DMS153 (cell line): ENCODE measurements around the gene CDA.

Source experiments
- DNase-seq: peaks from one replicate; lab custom pipeline; 2025; lab: John Stamatoyannopoulos, UW

The CDA gene

DNA sequence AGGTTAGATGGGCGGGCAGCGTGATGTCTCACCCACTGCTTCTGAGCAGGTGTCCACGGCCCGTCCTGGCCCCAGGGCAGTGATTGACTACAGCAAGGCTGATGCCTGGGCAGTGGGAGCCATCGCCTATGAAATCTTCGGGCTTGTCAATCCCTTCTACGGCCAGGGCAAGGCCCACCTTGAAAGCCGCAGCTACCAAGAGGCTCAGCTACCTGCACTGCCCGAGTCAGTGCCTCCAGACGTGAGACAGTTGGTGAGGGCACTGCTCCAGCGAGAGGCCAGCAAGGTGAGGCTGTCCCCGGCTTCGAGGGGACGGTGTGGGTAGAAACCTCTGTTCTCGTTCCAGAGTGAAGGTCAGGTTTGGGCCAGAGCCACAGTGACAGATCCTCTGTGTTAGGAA lies 60.0 kb downstream of the CDA start:
- no peak for DNase-seq

DNA sequence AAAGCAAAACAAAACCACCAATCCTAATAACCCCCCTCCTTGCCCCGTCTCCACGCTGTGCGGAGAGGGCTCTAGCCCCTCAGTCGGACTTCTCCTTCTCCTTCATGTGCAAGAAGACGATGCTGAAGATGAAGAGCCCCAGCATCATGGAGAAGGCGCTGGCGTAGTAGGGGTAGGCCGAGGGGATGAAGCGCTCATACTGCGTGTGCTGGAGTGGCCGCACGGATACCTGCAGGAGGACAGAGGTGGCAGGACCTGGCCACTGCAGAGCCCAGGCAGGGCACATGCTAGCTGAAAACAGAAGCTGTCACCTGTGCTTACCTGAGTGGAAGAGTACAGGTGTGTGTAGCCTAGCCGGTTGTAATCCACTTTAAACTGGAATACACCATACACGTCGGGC lies 63.4 kb downstream of the CDA start:
- no peak for DNase-seq

- DNase-seq, result no peak
Observed at GRCh38 chr1:20654104-20654690, 65.3 kb downstream of the CDA start.

GRCh38 chr1:20657024-20657423 lies 68.1 kb downstream of the CDA start:
- no peak for DNase-seq

DNA sequence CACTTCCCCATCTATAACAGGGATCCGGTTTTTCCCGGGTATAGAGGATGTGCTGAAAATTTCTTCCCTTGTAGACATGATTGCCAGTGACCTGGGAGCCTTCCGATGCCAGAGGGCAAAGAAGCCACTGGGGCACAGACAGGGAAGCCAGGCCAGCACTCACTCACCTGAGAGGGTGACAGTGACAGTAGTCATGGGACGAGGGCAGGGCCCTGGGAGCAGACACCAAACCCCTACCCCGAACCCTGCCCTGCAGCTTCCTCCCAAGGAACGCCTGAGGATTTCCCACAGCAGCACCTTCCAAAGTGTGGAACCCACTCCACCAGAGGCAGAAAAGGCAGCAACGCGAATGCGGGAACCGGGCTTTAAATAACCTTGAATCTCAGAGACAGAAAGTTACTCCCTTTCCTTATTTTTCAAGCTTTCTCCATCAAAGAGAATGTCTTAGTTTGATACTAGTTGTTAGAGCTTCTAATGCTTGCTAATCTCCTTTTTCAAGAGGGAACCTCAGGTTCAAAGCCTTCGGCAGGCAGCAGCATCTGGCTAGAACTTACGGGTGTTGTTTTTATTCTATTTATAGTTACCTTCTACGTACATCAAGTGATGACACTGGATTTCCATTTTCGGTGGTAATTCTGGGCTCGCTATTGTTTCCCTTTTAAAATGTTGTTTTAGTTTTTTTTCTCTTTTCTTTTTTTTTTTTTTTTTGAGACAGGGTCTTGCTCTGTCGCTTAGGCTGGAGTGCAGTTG lies 69.4 kb downstream of the CDA start:
- DNase-seq, result no peak

- DNase-seq, result no peak
Observed at GRCh38 chr1:20660363-20660762, 71.5 kb downstream of the CDA start.

GRCh38 chr1:20660847-20661206 lies 71.9 kb downstream of the CDA start:
- no peak for DNase-seq

GRCh38 chr1:20661207-20662109 lies 72.6 kb downstream of the CDA start, which contains the start of gene DDOST:
DDOST (minus strand) TSS chr1:20661369; CDS start chr1:20661350, 19 bp downstream.
- peak; percentile 100 for DNase-seq

- no peak for DNase-seq
Observed at GRCh38 chr1:20662110-20662475, 73.2 kb downstream of the CDA start.

GRCh38 chr1:20663365-20663764 lies 74.5 kb downstream of the CDA start:
- no peak for DNase-seq

GRCh38 chr1:20663969-20664715 lies 75.2 kb downstream of the CDA start:
- no peak for DNase-seq

DNA sequence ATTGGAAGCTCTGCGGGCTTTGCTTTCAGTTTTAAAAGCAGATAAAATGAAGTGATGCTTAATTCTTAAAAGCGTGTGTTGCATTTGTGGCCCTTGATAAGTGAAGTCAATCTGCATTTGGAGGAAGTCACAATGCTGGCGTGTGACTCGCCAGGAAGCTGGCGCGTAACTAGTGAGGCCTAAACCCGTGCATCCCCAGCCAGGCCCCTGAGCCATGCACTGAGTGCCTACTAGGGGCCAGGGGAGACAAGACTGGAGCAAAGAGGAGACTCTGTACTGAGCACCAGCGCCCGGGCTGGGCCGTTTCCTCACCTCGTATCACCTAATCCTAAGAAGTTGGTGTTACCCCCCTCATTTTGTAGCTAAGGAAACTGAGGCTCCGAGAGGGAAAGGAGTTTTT lies 76.8 kb downstream of the CDA start:
- no peak for DNase-seq

GRCh38 chr1:20666146-20666545 lies 77.2 kb downstream of the CDA start:
- DNase-seq, result no peak

DNA sequence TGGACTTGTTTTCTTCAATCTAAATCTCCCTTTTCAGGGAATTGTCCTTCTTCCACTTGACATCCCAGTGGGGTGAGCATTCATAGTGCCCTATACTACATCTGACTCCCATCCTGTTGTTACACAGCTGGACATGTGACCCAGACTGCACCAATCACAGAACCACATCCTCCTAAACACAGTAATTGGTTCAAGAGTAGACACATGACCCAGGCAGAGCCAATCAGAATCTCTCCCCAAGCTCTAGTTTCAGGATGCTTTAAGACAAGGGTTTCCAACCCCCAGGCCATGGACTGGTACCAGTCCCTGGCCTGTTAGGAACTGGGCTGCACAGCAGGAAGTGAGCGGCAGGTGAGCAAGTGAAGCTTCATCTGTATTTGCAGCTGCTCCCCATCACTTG lies 77.9 kb downstream of the CDA start:
- no peak for DNase-seq
